ENCODE data around the gene IL17RB. TPM values are rescaled to one million over a fixed set of nuclear protein-coding genes. Genes with fewer than 3 reads are reported as not detected.

IL17RB gene
- total RNA-seq, 1 donor from 2014 or later = 10.5 TPM

DNA sequence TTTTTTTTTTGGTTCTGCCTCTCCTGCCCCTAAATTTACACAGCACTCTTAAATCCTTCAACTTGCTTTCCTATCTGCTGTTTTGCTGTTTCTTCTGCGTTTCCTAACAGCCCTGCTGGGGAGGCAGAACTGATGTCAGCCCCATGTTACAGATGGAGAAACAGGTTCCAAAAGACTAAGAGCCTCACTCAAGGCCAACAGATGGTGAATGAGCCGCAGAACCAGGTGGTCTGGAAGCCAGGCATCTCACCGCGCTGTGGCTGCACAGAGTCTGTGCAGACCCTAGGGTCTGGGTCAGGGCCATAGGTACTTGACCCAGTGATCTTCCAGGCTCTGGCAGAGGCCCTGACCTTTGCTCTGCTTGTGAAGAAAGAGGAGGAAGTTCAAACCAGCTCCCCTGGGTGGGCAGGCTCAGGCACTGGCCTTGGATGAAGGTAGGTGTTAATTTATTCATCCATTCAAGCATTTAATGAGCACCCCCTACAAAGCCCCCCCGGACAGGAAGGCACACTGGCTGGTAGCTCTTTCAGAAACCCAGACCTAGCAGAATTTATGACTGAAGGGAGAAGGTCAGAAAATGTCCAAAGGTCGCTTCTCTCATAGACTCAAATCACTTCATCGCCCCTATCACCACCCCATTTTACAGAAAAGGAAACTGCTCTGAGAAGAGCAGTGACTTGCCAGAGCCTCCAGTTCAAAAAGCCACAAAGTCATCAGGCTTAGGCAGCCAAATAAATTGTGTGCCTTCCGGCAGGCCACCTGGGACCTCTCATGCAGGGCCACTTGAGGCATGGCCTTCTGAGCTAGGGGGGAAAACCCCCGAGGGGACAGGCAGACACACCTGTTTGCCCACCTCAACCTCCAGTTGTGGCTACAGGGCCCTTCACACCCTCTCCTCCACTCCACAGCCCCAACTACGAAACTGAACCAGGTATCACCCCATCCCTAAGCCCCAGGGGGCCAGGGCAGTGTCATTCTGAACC, 2.9 kb upstream of the IL17RB start:
- Mint-ChIP-seq H3K4me1 (ENCODE audit: unreplicated experiment) (peaks cover 30% of the 10 kb centered on the region), H3K27me3 (peaks cover 14% of the 10 kb centered on the region), H3K4me3 (peak overlapping the region; percentile 28), H3K9me3 (no peaks in the 10 kb centered on the region), H3K27ac (peak overlapping the region; percentile 29), H3K36me3 (no peaks in the 10 kb centered on the region)
- TF ChIP-seq, protein P1, sequence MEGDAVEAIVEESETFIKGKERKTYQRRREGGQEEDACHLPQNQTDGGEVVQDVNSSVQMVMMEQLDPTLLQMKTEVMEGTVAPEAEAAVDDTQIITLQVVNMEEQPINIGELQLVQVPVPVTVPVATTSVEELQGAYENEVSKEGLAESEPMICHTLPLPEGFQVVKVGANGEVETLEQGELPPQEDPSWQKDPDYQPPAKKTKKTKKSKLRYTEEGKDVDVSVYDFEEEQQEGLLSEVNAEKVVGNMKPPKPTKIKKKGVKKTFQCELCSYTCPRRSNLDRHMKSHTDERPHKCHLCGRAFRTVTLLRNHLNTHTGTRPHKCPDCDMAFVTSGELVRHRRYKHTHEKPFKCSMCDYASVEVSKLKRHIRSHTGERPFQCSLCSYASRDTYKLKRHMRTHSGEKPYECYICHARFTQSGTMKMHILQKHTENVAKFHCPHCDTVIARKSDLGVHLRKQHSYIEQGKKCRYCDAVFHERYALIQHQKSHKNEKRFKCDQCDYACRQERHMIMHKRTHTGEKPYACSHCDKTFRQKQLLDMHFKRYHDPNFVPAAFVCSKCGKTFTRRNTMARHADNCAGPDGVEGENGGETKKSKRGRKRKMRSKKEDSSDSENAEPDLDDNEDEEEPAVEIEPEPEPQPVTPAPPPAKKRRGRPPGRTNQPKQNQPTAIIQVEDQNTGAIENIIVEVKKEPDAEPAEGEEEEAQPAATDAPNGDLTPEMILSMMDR (conservative IDR thresholded peaks at IDR 0.05) = no peak
- DNase-seq (ENCODE audit: extremely low spot score, unreplicated experiment) = no peak

DNA sequence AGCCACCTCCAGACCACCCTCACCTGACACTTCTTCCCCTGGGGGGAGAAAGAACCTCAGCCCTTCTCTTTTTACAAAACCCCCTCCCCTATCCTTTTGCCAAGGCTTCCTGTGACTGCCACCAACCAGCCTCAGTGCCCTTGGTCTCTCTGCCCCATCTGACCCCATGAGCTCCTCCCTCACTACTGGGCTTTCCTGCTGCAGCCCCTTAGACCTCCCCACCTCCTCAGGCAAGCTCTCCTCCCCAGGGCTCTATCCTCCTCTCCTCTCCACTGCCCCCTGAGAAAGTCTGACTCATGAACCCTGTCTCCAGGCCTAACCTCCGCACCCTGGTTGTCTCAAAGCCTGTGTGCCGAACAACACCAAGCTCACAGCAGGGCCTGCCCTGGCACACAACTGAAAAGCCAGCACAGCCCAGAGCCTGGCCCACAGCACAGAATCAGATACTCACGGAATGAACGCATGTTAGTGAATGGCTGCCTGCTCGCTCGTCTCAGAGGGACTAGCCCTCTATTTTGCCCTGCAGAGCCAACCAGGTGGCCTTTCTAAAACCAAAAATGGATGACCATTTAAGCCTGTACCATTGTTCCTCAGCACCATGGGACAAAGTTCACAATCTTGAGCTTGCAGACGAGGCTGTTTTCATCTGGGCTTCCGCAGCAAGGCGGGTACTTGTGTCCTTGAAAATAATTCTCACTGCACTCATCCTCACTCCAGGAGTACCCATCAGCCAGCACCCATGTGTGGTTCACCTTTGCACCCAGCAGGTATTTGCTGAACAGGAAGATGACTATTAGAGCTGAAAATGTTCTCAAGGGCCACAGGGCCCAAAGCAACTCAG, 1.9 kb upstream of the IL17RB start:
- Mint-ChIP-seq H3K4me1 (ENCODE audit: unreplicated experiment) (peaks cover 30% of the 10 kb centered on the region), H3K9me3 (no peaks in the 10 kb centered on the region), H3K4me3 (peak overlapping the region; percentile 75), H3K27me3 (peaks cover 18% of the 10 kb centered on the region), H3K27ac (peak overlapping the region; percentile 73), H3K36me3 (peaks cover 5% of the 10 kb centered on the region)
- TF ChIP-seq, protein P1 (conservative IDR thresholded peaks at IDR 0.05) = no peak
- no peak for DNase-seq (ENCODE audit: extremely low spot score, unreplicated experiment)

DNA sequence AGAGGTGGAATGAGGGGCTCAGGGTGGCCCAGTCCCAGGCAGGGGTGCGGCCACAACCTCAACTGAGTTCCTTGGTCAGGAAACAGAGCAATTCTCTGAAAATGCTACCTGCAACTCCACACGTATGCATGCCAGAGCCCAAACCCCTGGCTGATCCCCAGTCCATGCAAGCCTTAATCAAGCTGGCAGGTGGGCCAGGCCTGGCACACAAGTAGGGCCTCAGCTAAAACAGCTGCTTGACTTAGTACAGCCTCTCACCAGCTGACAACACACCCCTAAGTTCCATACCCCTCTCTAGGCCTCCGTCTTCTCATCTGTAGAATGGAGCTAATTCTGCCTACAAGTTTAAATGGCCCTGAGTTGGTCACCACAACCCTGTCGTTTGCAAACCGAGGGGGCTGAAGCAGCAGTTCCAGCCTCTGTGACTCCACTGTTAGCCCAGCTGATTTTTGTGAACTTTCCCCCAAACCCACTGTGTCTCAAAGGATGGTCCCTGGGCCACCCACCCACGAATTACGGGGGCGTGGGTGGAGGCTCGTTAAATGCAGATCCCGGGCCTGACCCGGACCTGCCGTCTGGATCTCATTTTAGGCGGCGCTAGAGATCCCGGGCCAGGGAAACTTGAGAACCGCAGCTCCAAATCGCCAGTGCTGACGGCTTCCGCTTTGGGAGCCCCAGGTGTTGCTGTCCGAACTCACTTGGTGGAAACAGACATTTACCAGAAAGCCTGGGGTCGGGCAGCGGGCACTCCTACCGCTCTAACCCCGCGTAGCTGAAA, 1.1 kb upstream of the IL17RB start:
- Mint-ChIP-seq H3K27ac (peak overlapping the region; percentile 73), H3K4me3 (peak overlapping the region; percentile 84), H3K4me1 (ENCODE audit: unreplicated experiment) (peaks cover 30% of the 10 kb centered on the region), H3K27me3 (peaks cover 18% of the 10 kb centered on the region), H3K9me3 (no peaks in the 10 kb centered on the region), H3K36me3 (peaks cover 5% of the 10 kb centered on the region)
- no peak for DNase-seq (ENCODE audit: extremely low spot score, unreplicated experiment)
- TF ChIP-seq, protein P1 (conservative IDR thresholded peaks at IDR 0.05) = peak; percentile 48

DNA sequence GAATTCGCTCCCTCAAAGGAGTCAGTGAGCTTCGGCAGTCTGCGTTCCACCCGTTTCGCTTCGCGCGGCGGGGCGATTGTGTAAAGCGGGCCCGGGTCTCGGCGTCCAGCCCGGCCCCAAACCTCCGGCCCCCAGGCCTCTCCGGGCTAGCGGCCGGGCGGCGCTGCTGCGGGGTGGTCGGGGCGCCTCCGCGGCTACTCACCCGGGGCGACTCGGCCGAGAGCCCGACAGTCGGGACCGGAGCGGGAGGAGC, 561 bp upstream of the IL17RB start:
- no peak for DNase-seq (ENCODE audit: extremely low spot score, unreplicated experiment)
- H3K36me3 Mint-ChIP-seq = peaks cover 6% of the 10 kb centered on the region
- no peaks in the 10 kb centered on the region for H3K9me3 Mint-ChIP-seq
- H3K27me3 Mint-ChIP-seq = peaks cover 18% of the 10 kb centered on the region
- peaks cover 30% of the 10 kb centered on the region for H3K4me1 Mint-ChIP-seq (ENCODE audit: unreplicated experiment)
- TF ChIP-seq, protein P1 (conservative IDR thresholded peaks at IDR 0.05) = no peak
- no peak overlapping the region for H3K27ac Mint-ChIP-seq
- H3K4me3 Mint-ChIP-seq = peak overlapping the region; percentile 84

DNA sequence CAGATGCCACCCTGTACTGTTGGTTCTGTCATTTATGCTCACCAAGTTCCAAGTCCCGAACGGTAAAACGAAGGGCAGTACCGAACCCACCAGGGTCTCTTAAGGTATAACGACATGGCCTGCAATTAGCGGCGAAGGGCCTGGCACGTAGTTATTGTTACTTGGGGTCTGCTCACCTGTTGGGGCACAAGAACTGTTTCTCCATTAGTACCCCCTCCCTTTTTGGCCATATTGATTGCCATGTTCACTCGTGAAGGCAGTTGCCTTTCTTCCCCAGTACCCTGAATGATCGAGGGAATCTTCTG, 435 bp downstream of the IL17RB start:
- H3K27ac Mint-ChIP-seq = no peak overlapping the region

More for the DNA sequence above, 435 bp downstream of the IL17RB start:
- H3K27me3 Mint-ChIP-seq = peaks cover 21% of the 10 kb centered on the region
- TF ChIP-seq, protein P1 (conservative IDR thresholded peaks at IDR 0.05) = no peak
- H3K4me3 Mint-ChIP-seq = peak overlapping the region; percentile 84
- DNase-seq (ENCODE audit: extremely low spot score, unreplicated experiment) = no peak
- H3K9me3 Mint-ChIP-seq = no peaks in the 10 kb centered on the region
- peaks cover 30% of the 10 kb centered on the region for H3K4me1 Mint-ChIP-seq (ENCODE audit: unreplicated experiment)
- H3K36me3 Mint-ChIP-seq = peaks cover 9% of the 10 kb centered on the region

Measured in type B pancreatic cell (in vitro differentiated cells).